Activated naive CD4-positive, alpha-beta T cell treated with anti-CD3 and anti-CD28 coated beads, Interleukin-2, amount 10 ng/mL, durations not matched to agents 7 days and 5 days (primary cell): ENCODE data around the gene FMC1.
"Not testable (repeated sequence)": the region's sequence is repeated elsewhere in the genome, so short reads cannot be mapped to it uniquely, and the experiment has no call there.

Experiments
- CTCF ChIA-PET: fragments of 350-600 bp; sonication (Branson Sonifier 250); formaldehyde crosslinking; loops from one replicate; lab custom pipeline; 2021; ENCODE audit warnings: antibody characterized with exemption; lab: Charles Lee
- DNase-seq: peaks from one replicate; pipeline ENCODE4 v3.0.0-alpha.2; 2020
- H3K27ac Mint-ChIP-seq: one replicate; pipeline ENCODE4 v1.8.0; 2021; ENCODE audit warnings: mild to moderate bottlenecking, moderate library complexity, mixed read lengths
- H3K27me3 Mint-ChIP-seq: one replicate; pipeline ENCODE4 v1.8.0; 2021; ENCODE audit warnings: mild to moderate bottlenecking, mixed read lengths
- H3K36me3 Mint-ChIP-seq: one replicate; pipeline ENCODE4 v1.8.0; 2021; ENCODE audit warnings: mixed read lengths
- H3K4me1 Mint-ChIP-seq: one replicate; pipeline ENCODE4 v1.8.0; 2021; ENCODE audit warnings: mixed read lengths
- H3K4me3 Mint-ChIP-seq: one replicate; pipeline ENCODE4 v1.8.0; 2021; ENCODE audit warnings: mild to moderate bottlenecking, moderate library complexity, mixed read lengths
- H3K9me3 Mint-ChIP-seq: one replicate; pipeline ENCODE4 v1.8.0; 2021; ENCODE audit warnings: mixed read lengths

Gene FMC1

DNA sequence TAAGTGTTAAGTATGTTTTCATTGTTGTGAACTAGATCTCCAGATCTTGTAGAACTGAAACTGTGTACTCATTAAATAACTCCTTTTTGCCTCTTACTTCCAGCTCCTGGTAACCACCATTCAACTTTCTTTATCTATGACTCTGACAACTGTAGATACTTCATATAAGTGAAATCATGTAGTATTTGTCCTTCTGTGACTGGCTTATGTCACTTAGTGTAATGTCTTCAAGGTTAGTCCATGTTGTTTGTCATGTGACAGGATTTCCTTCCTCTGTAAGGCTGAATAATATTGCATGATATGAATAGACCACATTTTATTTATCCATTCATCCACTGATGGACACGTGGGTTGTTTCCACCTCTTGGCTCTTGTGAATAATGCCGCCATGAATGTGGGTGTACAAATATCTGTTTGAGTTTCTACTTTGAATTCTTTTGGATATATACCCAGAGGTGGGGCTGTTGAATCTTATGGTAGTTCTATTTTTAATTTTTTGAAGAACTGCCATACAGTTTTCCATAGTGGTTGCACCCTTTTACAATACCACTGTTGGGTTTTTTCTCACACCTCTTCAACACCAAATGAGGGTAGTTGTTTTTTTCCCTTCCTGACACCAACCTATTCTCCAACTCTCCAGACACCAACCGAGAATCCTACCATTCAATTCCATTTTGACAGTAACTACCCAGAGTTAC, 10.7 kb upstream of the FMC1 start:
- H3K9me3 Mint-ChIP-seq, result peaks cover 8% of the 10 kb centered on the region
- no peak overlapping the region for H3K27ac Mint-ChIP-seq
- DNase-seq, result no peak
- H3K4me1 Mint-ChIP-seq, result peaks cover 8% of the 10 kb centered on the region
- H3K4me3 Mint-ChIP-seq, result no peak overlapping the region
- CTCF ChIA-PET, result no interaction called here
- H3K36me3 Mint-ChIP-seq, result no peaks in the 10 kb centered on the region
- H3K27me3 Mint-ChIP-seq, result no peaks in the 10 kb centered on the region

DNA sequence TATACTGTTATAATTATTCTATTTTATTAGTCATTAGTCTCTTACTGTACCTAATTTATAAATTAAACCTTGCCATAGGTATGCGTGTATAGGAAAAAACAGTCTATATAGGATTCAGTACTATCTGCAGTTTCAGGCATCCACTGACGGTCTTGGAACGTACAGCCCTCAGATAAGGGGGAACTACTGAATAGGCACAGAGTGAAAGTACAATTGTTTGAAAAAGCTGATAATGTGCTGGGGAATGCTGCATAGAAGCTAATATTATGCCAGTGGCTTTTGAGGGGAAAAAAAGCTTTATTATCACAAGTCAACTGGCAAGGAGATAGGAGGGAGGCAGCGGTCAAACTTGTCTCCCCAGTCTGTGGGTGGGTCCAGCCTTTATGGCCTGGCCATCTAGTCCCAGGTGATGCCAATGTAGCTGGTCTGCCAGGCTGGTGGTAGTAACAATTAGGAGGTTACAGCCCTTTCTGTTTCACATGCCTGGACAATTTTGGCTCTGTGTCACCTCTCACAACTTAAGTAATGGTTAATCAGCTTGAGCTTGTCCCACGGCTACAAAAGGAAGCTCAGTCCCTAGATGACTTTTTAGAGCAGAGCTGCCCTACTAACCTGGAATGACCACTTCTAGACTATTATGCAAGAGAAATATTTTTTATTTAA, 8.3 kb upstream of the FMC1 start:
- no peak overlapping the region for H3K27ac Mint-ChIP-seq
- DNase-seq, result no peak
- H3K9me3 Mint-ChIP-seq, result peaks cover 8% of the 10 kb centered on the region
- CTCF ChIA-PET, result no interaction called here
- H3K27me3 Mint-ChIP-seq, result no peaks in the 10 kb centered on the region
- H3K4me3 Mint-ChIP-seq, result no peak overlapping the region
- H3K4me1 Mint-ChIP-seq, result peaks cover 8% of the 10 kb centered on the region
- H3K36me3 Mint-ChIP-seq, result no peaks in the 10 kb centered on the region

- CTCF ChIA-PET, H3K27me3 Mint-ChIP-seq, H3K36me3 Mint-ChIP-seq, H3K4me1 Mint-ChIP-seq, H3K9me3 Mint-ChIP-seq, DNase-seq, H3K27ac Mint-ChIP-seq, H3K4me3 Mint-ChIP-seq: not testable (repeated sequence)
Observed at GRCh38 chr7:139333443-139333842, 7.7 kb upstream of the FMC1 start.

GRCh38 chr7:139334399-139335150, 6.6 kb upstream of the FMC1 start:
- CTCF ChIA-PET, result no interaction called here
- peaks cover 5% of the 10 kb centered on the region for H3K36me3 Mint-ChIP-seq
- H3K9me3 Mint-ChIP-seq, result peaks cover 13% of the 10 kb centered on the region
- H3K27me3 Mint-ChIP-seq, result no peaks in the 10 kb centered on the region
- H3K27ac Mint-ChIP-seq, result no peak overlapping the region
- H3K4me3 Mint-ChIP-seq, result no peak overlapping the region
- no peak for DNase-seq
- peaks cover 14% of the 10 kb centered on the region for H3K4me1 Mint-ChIP-seq

- Mint-ChIP-seq H3K36me3 (peaks cover 13% of the 10 kb centered on the region), H3K4me3 (peak overlapping the region; percentile 99), H3K9me3 (peaks cover 7% of the 10 kb centered on the region), H3K4me1 (peaks cover 29% of the 10 kb centered on the region), H3K27me3 (peaks cover 9% of the 10 kb centered on the region), H3K27ac (peak overlapping the region; percentile 100)
- CTCF ChIA-PET, result interaction anchor here (1.0 to 1.8 kb wide), 3 partner anchors 55 to 244 kb away, joined by 3 to 8 read pairs (median 3); partner anchors contain the start of gene UBN2
- DNase-seq, result no peak
Observed at GRCh38 chr7:139339025-139339424, 2.1 kb upstream of the FMC1 start.

- Mint-ChIP-seq H3K27me3 (peaks cover 9% of the 10 kb centered on the region), H3K36me3 (peaks cover 15% of the 10 kb centered on the region), H3K4me3 (peak overlapping the region; percentile 99), H3K9me3 (peaks cover 7% of the 10 kb centered on the region), H3K4me1 (peaks cover 32% of the 10 kb centered on the region), H3K27ac (peak overlapping the region; percentile 100)
- CTCF ChIA-PET, result interaction anchor here (1.8 kb wide), 1 partner anchor 245 kb away, joined by 8 read pairs; no protein-coding TSS in a partner anchor
- no peak for DNase-seq
Observed at GRCh38 chr7:139339698-139340036, 1.5 kb upstream of the FMC1 start.

GRCh38 chr7:139340037-139340807, 915 bp upstream of the FMC1 start:
- Mint-ChIP-seq H3K27me3 (peaks cover 9% of the 10 kb centered on the region), H3K9me3 (peaks cover 7% of the 10 kb centered on the region), H3K36me3 (peaks cover 16% of the 10 kb centered on the region), H3K4me1 (peaks cover 35% of the 10 kb centered on the region), H3K27ac (peak overlapping the region; percentile 100), H3K4me3 (peak overlapping the region; percentile 99)
- CTCF ChIA-PET, result interaction anchor here (0.7 to 1.8 kb wide), 3 partner anchors 108 to 245 kb away, joined by 3 to 8 read pairs (median 3); no protein-coding TSS in a partner anchor
- DNase-seq, result peak; percentile 99

DNA sequence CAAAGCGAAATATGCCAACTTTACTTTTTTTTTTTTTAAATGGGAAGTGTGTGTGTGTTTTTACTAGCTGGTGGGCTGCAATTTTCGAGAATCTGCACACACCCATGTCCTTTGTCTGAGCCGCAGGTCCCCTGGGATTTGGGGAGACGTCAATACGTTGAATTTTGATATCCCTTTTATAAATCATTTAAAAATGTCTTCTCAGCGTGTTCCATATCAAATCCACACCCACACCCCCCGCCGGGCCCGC, 404 bp upstream of the FMC1 start:
- peaks cover 7% of the 10 kb centered on the region for H3K9me3 Mint-ChIP-seq
- CTCF ChIA-PET, result interaction anchor here (0.7 to 0.8 kb wide), 2 partner anchors 108 to 242 kb away, joined by 3 read pairs; no protein-coding TSS in a partner anchor

DNA sequence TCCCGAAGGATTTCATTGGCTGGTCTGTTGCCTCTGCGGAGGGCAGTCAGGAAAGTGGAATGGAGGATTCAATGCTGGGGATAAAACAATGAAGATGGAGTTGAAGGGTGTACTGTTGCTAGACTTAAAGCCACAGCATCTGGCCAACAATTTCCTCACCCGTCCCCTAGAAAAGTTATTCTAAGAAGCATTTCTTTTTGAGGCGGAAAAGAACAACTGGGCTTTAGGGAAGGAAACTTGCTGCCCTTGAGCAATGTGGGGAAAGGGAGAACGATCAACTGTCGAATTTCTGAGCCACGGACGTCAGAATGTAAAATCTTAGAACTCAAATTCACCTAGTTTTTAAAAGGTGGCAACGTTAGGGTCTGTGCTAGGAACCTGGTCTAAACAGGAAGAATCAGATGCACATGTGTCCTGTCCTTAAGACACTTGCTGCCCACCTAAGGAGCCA, 664 bp downstream of the FMC1 start:
- Mint-ChIP-seq H3K4me1 (peaks cover 35% of the 10 kb centered on the region), H3K27ac (peak overlapping the region; percentile 100), H3K36me3 (peaks cover 23% of the 10 kb centered on the region), H3K4me3 (peak overlapping the region; percentile 99), H3K9me3 (peaks cover 7% of the 10 kb centered on the region), H3K27me3 (peaks cover 9% of the 10 kb centered on the region)
- CTCF ChIA-PET, result no interaction called here
- no peak for DNase-seq

More for the DNA sequence above, 404 bp upstream of the FMC1 start:
- peak; percentile 85 for DNase-seq
- Mint-ChIP-seq H3K4me1 (peaks cover 35% of the 10 kb centered on the region), H3K36me3 (peaks cover 19% of the 10 kb centered on the region), H3K27me3 (peaks cover 9% of the 10 kb centered on the region), H3K4me3 (peak overlapping the region; percentile 99), H3K27ac (peak overlapping the region; percentile 100)

GRCh38 chr7:139345042-139345441, 3.9 kb downstream of the FMC1 start:
- H3K27ac Mint-ChIP-seq, result no peak overlapping the region
- no peak for DNase-seq
- H3K4me1 Mint-ChIP-seq, result peaks cover 29% of the 10 kb centered on the region
- H3K36me3 Mint-ChIP-seq, result peaks cover 28% of the 10 kb centered on the region
- no peak overlapping the region for H3K4me3 Mint-ChIP-seq
- CTCF ChIA-PET, result no interaction called here
- peaks cover 2% of the 10 kb centered on the region for H3K9me3 Mint-ChIP-seq
- H3K27me3 Mint-ChIP-seq, result peaks cover 6% of the 10 kb centered on the region

- Mint-ChIP-seq H3K9me3 (no peaks in the 10 kb centered on the region), H3K4me1 (peaks cover 4% of the 10 kb centered on the region), H3K36me3 (peaks cover 35% of the 10 kb centered on the region), H3K4me3 (no peak overlapping the region), H3K27ac (no peak overlapping the region), H3K27me3 (no peaks in the 10 kb centered on the region)
- CTCF ChIA-PET, result interaction anchor here (0.9 kb wide), 1 partner anchor 449 kb away, joined by 3 read pairs; no protein-coding TSS in a partner anchor
- DNase-seq, result no peak
Observed at GRCh38 chr7:139351027-139351426, 9.9 kb downstream of the FMC1 start.

DNA sequence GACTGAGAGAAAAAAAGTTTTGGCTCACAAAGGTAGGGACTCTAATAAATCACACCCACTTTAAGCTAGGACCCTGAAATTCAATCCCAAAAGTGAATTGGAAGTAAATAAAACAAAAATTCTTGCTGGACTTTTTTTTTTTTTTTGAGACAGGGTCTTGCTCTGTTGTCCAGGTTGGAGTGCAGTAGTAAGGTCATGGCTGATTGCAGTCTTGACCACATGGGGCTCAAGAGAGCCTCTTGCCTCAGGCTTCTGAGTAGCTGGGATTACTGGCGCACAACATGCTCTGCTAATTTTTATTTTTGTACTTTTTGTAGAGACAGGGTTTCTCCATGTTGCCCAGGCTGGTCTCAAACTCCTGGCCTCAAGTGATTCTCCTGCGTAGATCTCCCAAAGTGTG, 13.6 kb downstream of the FMC1 start:
- Mint-ChIP-seq H3K9me3 (no peaks in the 10 kb centered on the region), H3K27ac (no peak overlapping the region), H3K4me1 (peaks cover 22% of the 10 kb centered on the region), H3K4me3 (no peak overlapping the region), H3K27me3 (no peaks in the 10 kb centered on the region), H3K36me3 (peaks cover 24% of the 10 kb centered on the region)
- no peak for DNase-seq
- CTCF ChIA-PET, result interaction anchor here (0.6 to 1.2 kb wide), 2 partner anchors 11 to 834 kb away, joined by 3 read pairs; no protein-coding TSS in a partner anchor

GRCh38 chr7:139355320-139355719, 14.2 kb downstream of the FMC1 start:
- H3K36me3 Mint-ChIP-seq, result peaks cover 24% of the 10 kb centered on the region
- H3K9me3 Mint-ChIP-seq, result no peaks in the 10 kb centered on the region
- H3K27me3 Mint-ChIP-seq, result no peaks in the 10 kb centered on the region
- DNase-seq, result no peak
- H3K4me3 Mint-ChIP-seq, result no peak overlapping the region
- H3K27ac Mint-ChIP-seq, result no peak overlapping the region
- CTCF ChIA-PET, result no interaction called here
- H3K4me1 Mint-ChIP-seq, result peaks cover 22% of the 10 kb centered on the region
